ENCODE measurements around the gene KIF24.

KIF24 gene

GRCh38 chr9:34372467-34373011 is 43.5 kb upstream of the KIF24 start:
- Histone ChIP-seq H3K4me2 (no peak overlapping the region), H3K27ac (no peak overlapping the region), H3K27me3 (ENCODE audit: insufficient read depth, low read depth) (no peaks in the 10 kb centered on the region), H3K4me1 (ENCODE audit: low read depth, poor library complexity, severe bottlenecking) (peaks cover 9% of the 10 kb centered on the region), H3K4me3 (IDR thresholded peaks at IDR 0.05; ENCODE audit: insufficient read depth, low read depth, low read length) (no peak overlapping the region), H3K9ac (no peak overlapping the region), H3K79me2 (ENCODE audit: insufficient read depth, low read depth) (no peaks in the 10 kb centered on the region), H2AFZ (ENCODE audit: low read depth) (no peak overlapping the region), H3K36me3 (ENCODE audit: insufficient read depth) (no peaks in the 10 kb centered on the region), H4K20me1 (ENCODE audit: insufficient read depth) (no peaks in the 10 kb centered on the region)
- no peak for TF ChIP-seq CTCF (conservative IDR thresholded peaks at IDR 0.05; ENCODE audit: low read depth, low read length)

GRCh38 chr9:34371886-34372466 is 42.9 kb upstream of the KIF24 start:
- no peak overlapping the region for H2AFZ ChIP-seq (ENCODE audit: low read depth)
- no peaks in the 10 kb centered on the region for H3K27me3 ChIP-seq (ENCODE audit: insufficient read depth, low read depth)
- no peaks in the 10 kb centered on the region for H4K20me1 ChIP-seq (ENCODE audit: insufficient read depth)
- H3K4me3 ChIP-seq (IDR thresholded peaks at IDR 0.05; ENCODE audit: insufficient read depth, low read depth, low read length): no peak overlapping the region
- no peak overlapping the region for H3K4me2 ChIP-seq
- TF ChIP-seq CTCF (conservative IDR thresholded peaks at IDR 0.05; ENCODE audit: low read depth, low read length): no peak
- H3K27ac ChIP-seq: no peak overlapping the region
- no peak overlapping the region for H3K9ac ChIP-seq
- no peaks in the 10 kb centered on the region for H3K79me2 ChIP-seq (ENCODE audit: insufficient read depth, low read depth)
- H3K4me1 ChIP-seq (ENCODE audit: low read depth, poor library complexity, severe bottlenecking): peaks cover 9% of the 10 kb centered on the region
- no peaks in the 10 kb centered on the region for H3K36me3 ChIP-seq (ENCODE audit: insufficient read depth)

- H3K27ac ChIP-seq: no peak overlapping the region
- no peak overlapping the region for H3K4me3 ChIP-seq (IDR thresholded peaks at IDR 0.05; ENCODE audit: insufficient read depth, low read depth, low read length)
- no peak overlapping the region for H2AFZ ChIP-seq (ENCODE audit: low read depth)
- no peaks in the 10 kb centered on the region for H3K79me2 ChIP-seq (ENCODE audit: insufficient read depth, low read depth)
- no peaks in the 10 kb centered on the region for H4K20me1 ChIP-seq (ENCODE audit: insufficient read depth)
- peaks cover 9% of the 10 kb centered on the region for H3K4me1 ChIP-seq (ENCODE audit: low read depth, poor library complexity, severe bottlenecking)
- H3K4me2 ChIP-seq: no peak overlapping the region
- no peak for TF ChIP-seq CTCF (conservative IDR thresholded peaks at IDR 0.05; ENCODE audit: low read depth, low read length)
- no peaks in the 10 kb centered on the region for H3K36me3 ChIP-seq (ENCODE audit: insufficient read depth)
- no peaks in the 10 kb centered on the region for H3K27me3 ChIP-seq (ENCODE audit: insufficient read depth, low read depth)
- H3K9ac ChIP-seq: no peak overlapping the region
Measured at GRCh38 chr9:34370970-34371880, 42.2 kb upstream of the KIF24 start.

- H3K27ac ChIP-seq: no peak overlapping the region
- no peaks in the 10 kb centered on the region for H3K79me2 ChIP-seq (ENCODE audit: insufficient read depth, low read depth)
- no peak for TF ChIP-seq CTCF (conservative IDR thresholded peaks at IDR 0.05; ENCODE audit: low read depth, low read length)
- no peak overlapping the region for H3K9ac ChIP-seq
- no peak overlapping the region for H3K4me3 ChIP-seq (IDR thresholded peaks at IDR 0.05; ENCODE audit: insufficient read depth, low read depth, low read length)
- H3K27me3 ChIP-seq (ENCODE audit: insufficient read depth, low read depth): no peaks in the 10 kb centered on the region
- no peaks in the 10 kb centered on the region for H4K20me1 ChIP-seq (ENCODE audit: insufficient read depth)
- peaks cover 3% of the 10 kb centered on the region for H3K4me1 ChIP-seq (ENCODE audit: low read depth, poor library complexity, severe bottlenecking)
- no peak overlapping the region for H3K4me2 ChIP-seq
- no peak overlapping the region for H2AFZ ChIP-seq (ENCODE audit: low read depth)
- no peaks in the 10 kb centered on the region for H3K36me3 ChIP-seq (ENCODE audit: insufficient read depth)
Measured at GRCh38 chr9:34370335-34370969, 41.4 kb upstream of the KIF24 start.

All from KMS-11 (cell line).